GDM1 (cell line): ENCODE measurements around the gene NELFCD.
"Not testable (repeated sequence)": the region's sequence is repeated elsewhere in the genome, so short reads cannot be mapped to it uniquely, and the experiment has no call there.

Source experiments
- DNase-seq: peaks from one replicate; lab custom pipeline; 2025; lab: John Stamatoyannopoulos, UW

The NELFCD gene

GRCh38 chr20:58973179-58973578, 7.9 kb upstream of the NELFCD start:
- DNase-seq = no peak

- DNase-seq = no peak
Observed at GRCh38 chr20:58973866-58974265, 7.2 kb upstream of the NELFCD start.

- DNase-seq = no peak
Observed at GRCh38 chr20:58975353-58975752, 5.7 kb upstream of the NELFCD start.

GRCh38 chr20:58976061-58976730, 4.9 kb upstream of the NELFCD start:
- no peak for DNase-seq

GRCh38 chr20:58978351-58979190, 2.5 kb upstream of the NELFCD start:
- DNase-seq = no peak

- DNase-seq = no peak
Observed at GRCh38 chr20:58981628-58982364, 740 bp downstream of the NELFCD start.

- DNase-seq = no peak
Observed at GRCh38 chr20:58982406-58983114, 1.5 kb downstream of the NELFCD start.

GRCh38 chr20:58983115-58983468, 2.0 kb downstream of the NELFCD start:
- not testable (repeated sequence) for DNase-seq

GRCh38 chr20:58984691-58985090, 3.6 kb downstream of the NELFCD start:
- DNase-seq = no peak

GRCh38 chr20:58985656-58986055, 4.6 kb downstream of the NELFCD start:
- no peak for DNase-seq

- DNase-seq = no peak
Observed at GRCh38 chr20:58986286-58986967, 5.4 kb downstream of the NELFCD start.

GRCh38 chr20:58986968-58987517, 6.0 kb downstream of the NELFCD start:
- no peak for DNase-seq

- no peak for DNase-seq
Observed at GRCh38 chr20:58987790-58988564, 6.9 kb downstream of the NELFCD start.

GRCh38 chr20:58988565-58988882, 7.5 kb downstream of the NELFCD start:
- no peak for DNase-seq

GRCh38 chr20:58989196-58989595, 8.1 kb downstream of the NELFCD start:
- no peak for DNase-seq

GRCh38 chr20:58990651-58991445, 9.8 kb downstream of the NELFCD start:
- DNase-seq = no peak

- no peak for DNase-seq
Observed at GRCh38 chr20:58991715-58992114, 10.7 kb downstream of the NELFCD start.

GRCh38 chr20:58992911-58993310, 11.9 kb downstream of the NELFCD start:
- DNase-seq = no peak

GRCh38 chr20:58993332-58994248, 12.5 kb downstream of the NELFCD start:
- no peak for DNase-seq
